SKM-1 treated with dmso at 0.1 percent for 144 hours (cell line): Measurements from ENCODE around the gene TERT.

Source experiments
- DNase-seq: peaks from one replicate; lab custom pipeline; 2025; ENCODE audit not compliant: unreplicated experiment; lab: John Stamatoyannopoulos, UW

The TERT gene

DNA sequence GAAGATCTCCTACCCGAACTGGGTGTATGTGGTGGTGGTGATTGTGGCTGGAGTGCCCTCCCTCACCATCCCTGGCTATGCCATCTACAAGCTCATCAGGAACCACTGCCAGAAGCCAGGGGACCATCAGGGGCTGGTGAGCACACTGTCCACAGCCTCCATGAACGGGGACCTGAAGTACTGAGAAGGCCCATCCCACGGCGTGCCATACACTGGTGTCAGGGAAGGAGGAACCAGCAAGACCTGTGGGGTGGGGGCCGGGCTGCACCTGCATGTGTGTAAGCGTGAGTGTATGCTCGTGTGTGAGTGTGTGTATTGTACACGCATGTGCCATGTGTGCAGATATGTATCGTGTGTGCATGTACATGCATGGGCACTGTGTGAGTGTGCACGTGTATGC lies 73.1 kb downstream of the TERT start:
- no peak for DNase-seq

DNA sequence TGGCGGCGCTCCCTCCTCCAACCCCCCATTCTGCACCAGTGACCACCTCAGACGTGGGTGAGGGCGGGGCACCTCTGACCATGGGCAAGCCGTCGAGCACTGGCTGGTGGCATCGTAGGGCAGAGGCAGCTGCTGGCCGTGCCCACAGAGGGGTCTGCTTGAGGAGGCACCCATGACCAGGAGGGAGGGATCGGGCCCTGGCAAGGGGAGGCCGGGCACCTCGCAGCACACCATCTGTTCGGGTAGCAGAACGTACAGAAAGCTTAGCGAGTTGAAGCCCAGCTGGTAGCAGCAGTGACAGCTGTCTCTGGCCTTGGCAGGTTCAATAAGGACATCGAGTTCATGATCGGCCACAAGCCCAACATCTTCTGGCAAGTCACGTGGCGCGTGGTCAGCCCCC lies 74.0 kb downstream of the TERT start:
- no peak for DNase-seq

DNA sequence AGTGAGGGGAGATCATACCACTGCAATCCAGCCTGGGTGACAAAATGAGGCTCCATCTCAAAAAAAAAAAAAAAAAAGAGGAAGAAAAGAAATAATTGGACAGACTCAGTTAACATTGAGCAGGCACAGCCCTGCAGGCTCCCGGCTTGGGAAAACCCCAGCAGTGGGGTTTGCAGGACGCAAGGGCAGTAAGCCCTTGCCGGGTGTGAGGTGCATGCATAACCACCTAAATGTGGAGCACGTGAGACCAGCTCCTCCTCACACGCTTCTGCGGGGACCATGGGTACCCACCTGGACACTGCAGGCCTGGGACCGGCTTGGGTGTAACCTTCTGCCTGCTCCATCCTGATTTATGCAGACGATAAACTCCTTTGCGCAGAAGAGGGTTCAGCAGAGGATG lies 74.5 kb downstream of the TERT start:
- no peak for DNase-seq

DNA sequence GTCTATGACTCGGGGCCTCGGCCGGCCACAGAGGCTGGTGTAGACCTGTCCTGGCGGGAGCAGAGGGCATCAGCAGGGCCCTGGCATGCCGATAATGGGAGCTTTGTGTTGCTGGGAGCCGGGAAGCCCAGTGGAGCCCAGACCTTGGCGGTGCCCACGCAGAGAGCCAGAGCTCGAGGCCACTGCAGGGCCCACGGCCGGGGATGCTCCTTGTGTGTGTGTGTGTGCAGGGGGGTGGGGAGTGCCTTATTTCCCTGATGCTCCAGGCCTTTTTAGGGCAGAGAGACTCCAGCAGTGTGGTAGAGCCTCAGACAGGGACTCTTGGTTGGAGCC lies 75.1 kb downstream of the TERT start:
- DNase-seq = no peak

DNA sequence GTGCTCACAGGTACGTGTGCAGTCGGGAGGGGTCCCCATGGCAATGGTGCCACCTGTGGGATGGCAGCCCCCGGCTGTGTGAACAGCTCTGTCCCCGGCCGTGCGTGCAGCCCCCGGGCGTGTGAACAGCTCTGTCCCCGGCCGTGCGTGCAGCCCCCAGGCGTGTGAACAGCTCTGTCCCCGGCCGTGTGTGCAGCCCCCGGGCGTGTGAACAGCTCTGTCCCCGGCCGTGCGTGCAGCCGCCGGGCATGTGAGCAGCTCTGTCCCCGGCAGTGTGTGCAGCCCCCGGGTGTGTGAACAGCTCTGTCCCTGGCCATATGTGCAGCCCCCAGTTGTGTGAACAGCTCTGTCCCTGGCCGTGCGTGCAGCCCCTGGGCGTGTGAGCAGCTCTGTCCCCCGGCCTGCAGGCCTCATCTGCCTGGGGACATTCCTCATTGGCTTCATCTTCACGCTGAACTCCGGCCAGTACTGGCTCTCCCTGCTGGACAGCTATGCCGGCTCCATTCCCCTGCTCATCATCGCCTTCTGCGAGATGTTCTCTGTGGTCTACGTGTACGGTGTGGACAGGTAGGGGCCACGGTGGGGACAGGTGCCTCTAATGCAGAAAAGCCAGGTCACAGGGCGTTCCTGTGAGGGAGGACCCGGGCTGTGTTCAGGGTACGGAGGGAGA lies 75.6 kb downstream of the TERT start:
- DNase-seq = no peak

DNA sequence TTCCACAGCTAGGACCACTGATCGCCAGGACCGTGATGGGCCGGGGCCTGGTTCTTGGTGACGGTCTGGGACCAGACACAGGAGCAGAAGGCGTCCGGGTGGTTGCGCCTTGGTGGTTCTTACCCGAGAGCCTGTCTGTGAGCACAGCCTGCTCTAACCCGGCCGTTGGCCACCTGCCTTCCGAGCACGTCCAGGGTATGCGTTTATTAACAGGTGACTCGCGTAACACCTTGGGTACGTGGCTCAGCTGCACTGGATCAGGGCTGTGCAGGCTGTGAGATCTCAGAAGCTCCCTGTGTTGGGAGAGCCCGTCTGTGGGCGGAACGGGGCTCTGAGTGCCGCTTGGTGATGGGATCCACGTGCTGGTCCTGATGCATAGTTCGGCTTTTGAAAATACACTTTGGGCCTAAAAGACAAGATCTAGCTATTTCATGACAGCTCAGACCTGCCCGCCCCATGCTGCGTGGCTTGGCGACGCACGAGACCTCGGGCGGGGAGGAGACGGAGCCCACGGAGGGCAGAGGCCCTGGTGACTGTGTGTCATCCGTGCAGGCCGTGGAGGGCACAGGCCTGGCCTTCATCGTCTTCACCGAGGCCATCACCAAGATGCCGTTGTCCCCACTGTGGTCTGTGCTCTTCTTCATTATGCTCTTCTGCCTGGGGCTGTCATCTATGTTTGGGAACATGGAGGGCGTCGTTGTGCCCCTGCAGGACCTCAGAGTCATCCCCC lies 76.4 kb downstream of the TERT start:
- DNase-seq = no peak

DNA sequence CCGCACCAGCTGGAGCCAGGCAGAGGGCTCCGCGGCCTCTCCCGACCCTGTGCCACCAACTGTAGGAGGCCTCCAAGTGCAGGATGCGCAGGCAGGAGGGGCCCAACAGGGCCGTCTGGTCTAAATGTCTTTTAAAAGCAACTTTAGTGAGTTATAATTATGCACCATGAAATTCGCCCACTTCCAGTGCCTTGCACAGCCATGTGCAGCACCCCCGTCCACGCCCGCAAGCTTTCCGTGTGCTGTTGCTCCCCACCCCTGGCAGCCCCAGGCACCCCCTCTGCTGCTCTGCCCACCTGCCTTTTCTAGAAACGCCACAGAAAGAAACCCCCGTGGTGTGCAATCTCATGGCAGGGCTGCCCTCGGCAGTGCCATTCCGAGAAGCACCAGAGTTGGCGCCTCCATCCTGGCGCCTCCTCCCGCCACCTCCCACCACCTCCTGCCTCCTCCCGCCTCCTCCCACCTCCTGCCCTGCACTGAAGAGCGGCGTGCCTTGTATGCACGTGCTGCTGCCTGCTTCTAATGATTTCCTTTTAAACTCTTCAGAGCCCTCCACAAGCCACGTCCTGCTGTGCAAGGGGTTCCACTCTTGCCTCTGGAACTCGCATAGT lies 77.2 kb downstream of the TERT start:
- DNase-seq = no peak

DNA sequence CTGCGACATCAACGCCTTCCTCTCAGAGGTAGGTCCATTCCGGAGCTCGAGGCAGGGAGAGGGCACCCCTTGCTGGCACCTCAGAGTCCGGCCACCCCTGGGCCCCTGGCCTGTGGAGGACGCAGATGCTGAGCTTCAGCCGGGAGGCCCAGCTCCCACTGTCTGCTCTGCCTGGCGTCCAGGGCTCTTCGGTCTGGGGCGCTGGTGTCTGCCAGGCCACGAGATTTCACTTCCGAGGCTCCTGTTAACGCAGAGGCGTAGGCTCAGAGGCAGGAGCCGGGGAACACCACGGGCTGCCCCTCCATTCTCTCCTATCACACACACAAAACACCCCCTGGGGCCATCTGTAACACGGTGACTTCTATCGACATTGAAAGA lies 78.0 kb downstream of the TERT start:
- DNase-seq = no peak

DNA sequence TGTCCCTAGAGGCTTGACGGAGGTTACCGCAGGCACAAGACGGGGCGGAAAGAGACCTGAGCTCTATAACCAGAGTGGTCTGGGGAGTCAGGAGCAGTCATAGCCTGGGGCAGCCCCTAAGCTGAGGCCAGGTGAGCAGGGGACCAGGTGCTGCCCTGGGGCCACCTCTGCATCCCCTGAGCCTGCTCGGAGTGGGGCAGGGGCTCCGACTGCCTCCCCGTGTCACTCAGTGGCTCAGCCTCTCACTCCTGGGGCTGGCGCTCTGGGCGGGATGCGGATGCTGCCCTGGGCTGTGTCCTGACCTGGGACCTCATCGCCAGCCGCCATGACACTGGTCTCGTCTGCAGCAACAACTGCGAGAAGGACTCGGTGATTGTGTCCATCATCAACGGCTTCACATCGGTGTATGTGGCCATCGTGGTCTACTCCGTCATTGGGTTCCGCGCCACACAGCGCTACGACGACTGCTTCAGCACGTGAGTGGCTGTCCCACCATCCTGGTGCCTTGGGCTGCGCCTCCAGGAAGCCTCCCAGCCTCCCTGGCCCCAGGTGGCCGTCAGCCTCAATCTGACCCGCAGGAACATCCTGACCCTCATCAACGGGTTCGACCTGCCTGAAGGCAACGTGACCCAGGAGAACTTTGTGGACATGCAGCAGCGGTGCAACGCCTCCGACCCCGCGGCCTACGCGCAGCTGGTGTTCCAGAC lies 78.5 kb downstream of the TERT start:
- DNase-seq = no peak

DNA sequence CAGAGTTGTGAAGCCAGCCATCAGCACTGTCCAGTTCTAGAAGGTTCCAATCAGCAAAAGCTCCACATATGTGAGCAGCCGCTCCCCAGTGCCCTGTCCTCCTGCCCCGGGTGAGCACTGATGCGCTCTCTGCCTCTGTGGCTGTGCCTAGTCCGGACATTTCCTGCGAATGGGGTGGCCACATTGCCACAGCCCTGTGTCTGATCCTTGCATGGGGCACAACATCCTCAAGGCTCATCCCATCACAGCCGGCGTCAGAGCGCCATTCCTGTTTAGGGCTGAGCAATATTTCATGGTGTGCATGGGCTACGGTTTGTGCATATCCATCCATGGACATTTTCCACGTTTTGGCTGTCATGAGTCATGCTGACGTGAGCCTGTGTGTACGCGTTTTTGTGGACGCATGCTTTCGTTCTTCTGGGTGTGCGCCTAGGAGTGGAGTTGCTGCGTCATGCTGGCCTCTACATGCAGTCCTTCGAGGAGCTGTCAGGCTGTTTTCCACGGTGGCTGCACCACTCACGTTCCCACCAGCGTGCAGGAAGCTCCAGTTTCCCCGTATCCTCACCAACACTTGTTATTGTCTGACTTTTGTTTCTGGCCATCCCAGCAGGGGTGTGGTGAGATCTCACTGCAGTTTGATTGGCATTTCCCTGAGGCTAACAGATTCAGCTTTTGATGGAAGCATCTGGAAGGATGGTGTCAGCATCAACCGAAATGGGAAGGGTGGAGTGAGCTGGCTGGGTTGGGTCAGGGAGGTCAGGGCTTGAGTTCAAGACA lies 79.4 kb downstream of the TERT start:
- DNase-seq = no peak

DNA sequence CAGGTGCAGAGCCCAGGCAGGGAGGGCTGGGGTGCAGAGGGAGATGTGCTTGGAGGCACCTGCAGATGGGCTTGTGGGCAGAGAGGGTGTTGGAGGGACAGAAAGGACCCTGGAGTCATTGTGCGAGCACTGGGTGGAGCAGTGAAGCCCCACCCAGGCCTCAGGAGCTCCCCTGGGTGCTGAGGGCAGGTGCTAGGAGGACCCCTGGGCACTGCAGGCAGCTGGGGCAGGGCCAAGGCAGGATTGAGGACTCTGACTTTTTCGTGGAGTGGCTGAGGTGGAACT lies 80.0 kb downstream of the TERT start:
- no peak for DNase-seq

DNA sequence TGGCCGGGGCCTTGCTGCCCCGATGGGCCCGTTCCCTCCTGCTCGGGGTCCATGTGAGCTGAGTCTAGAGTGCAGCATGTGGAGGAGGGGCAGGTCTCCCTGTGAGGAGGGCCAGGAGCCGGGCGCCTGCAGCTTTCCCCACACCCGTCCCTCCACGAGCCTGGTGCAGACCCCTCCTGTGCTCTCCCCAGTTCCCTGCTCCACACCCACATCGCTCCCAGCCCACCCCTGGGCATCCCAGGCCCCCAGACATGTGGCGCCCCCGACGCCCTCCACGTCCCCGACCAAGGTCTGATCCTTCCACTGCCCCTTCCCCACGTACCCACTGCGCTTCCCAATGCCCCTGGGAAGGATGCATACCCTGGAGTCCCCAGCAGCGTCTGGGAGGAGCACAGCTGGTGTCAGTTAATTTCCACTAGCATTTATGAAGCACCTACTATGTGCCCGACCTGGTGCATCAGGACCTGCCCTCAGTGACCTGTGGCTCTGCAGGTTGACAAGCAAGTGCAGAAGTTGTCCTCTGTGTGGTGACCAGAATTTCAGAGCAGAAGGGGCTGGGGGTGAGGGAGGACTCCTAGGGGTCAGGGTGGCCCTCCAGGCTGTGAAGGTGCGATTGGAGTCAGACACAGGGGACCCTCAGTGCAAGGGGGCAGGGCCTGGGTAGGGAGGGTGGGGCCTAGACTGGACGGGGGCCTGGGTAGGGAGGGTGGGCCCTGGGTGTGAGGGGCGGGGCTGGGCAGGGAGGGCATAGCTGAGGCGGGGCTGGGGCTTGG lies 80.5 kb downstream of the TERT start:
- no peak for DNase-seq

DNA sequence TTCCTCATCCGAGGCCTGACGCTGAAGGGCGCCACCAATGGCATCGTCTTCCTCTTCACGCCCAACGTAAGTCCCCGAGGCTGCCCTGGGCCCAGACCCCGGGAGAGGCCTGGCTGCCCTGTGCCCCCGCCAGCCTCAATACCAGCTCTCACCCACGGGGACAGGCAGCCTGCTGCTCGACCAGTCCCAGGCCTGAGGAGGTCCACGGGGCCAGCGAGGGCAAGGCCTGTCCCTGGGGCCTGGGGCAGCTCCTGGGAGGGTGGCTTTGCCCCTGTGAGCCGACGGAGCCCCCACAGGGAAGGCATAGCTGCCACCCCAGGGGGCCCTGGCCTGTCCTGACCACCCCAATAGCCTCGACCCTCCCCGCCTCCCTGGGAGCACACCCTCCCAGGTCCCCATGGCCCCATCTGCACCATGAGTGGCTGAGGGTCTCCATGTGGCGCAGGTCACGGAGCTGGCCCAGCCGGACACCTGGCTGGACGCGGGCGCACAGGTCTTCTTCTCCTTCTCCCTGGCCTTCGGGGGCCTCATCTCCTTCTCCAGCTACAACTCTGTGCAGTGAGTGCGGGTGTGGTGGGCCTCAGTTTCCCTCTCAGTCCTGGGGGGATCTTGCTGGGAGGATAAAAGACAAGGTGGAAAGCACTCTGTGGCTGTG lies 81.2 kb downstream of the TERT start:
- DNase-seq = no peak

DNA sequence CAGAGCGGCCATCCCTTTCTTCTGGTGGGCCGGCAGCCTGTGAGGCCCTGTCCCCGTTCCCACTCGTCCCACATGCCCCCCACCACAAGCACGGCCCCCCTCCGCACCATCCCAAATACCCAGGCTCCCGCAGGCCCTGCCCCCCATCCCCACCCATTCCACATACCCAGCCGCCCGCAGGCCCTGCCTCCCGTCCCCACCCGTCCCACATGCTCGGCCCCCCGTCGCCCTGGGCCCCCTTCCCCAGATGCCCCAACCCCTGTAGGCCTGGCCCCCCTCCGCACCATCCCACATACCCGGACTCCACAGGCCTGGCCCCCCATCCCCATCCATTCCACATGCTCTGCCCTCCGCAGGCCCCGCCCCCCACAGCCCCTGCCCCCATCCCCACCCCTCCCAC lies 82.0 kb downstream of the TERT start:
- DNase-seq = no peak

DNA sequence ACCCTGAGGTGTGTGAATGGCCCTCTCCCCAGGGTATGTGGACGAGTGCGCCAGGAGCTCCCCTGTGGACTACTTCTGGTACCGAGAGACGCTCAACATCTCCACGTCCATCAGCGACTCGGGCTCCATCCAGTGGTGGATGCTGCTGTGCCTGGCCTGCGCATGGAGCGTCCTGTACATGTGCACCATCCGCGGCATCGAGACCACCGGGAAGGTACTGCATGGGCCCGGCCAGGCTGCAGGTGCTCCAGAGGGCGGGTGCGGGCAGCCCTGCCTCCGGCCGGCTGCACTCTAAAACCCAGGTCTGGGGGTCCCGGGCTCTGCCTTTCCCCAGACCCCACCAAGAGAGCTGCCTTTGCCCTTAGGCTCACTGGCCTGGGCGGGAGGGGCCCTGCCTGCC lies 82.6 kb downstream of the TERT start:
- DNase-seq = no peak

DNA sequence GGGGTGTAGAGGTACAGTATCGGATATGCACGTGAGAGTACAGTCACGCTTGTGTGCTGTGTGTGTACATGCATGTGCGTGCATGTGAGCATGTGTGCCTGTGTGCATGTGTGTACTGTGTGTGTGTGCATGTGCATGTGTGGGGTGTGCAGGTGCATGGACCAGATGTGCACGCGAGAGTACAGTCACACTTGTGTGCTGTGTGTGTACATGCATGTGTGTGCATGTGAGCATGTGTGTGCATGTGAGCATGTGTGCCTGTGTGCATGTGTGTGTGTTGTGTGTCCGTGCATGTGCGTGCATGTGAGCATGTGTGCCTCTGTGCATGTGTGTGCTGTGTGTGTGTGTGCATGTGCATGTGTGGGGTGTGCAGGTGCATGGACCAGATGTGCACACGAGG lies 83.2 kb downstream of the TERT start:
- DNase-seq = no peak

DNA sequence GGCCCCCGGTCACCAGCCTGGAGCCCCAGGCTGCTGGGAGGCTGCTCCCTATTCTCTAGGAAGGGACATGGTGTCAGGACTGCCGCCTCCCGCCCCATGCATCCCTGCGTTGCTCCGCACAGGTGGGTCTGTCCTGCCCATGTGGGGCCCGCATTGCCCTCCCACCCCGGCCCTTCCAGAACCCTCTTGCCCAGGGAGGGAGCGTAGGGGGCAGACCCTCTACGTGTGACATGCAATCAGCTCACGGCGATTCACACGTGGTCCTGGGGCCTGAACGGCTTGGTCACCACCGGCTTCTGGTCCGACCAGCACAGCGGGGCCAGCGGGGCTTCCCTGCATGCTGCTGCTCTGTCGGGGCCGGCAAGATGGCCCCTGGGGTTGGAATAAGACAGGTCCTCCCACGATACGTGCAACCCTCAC lies 84.0 kb downstream of the TERT start:
- no peak for DNase-seq

DNA sequence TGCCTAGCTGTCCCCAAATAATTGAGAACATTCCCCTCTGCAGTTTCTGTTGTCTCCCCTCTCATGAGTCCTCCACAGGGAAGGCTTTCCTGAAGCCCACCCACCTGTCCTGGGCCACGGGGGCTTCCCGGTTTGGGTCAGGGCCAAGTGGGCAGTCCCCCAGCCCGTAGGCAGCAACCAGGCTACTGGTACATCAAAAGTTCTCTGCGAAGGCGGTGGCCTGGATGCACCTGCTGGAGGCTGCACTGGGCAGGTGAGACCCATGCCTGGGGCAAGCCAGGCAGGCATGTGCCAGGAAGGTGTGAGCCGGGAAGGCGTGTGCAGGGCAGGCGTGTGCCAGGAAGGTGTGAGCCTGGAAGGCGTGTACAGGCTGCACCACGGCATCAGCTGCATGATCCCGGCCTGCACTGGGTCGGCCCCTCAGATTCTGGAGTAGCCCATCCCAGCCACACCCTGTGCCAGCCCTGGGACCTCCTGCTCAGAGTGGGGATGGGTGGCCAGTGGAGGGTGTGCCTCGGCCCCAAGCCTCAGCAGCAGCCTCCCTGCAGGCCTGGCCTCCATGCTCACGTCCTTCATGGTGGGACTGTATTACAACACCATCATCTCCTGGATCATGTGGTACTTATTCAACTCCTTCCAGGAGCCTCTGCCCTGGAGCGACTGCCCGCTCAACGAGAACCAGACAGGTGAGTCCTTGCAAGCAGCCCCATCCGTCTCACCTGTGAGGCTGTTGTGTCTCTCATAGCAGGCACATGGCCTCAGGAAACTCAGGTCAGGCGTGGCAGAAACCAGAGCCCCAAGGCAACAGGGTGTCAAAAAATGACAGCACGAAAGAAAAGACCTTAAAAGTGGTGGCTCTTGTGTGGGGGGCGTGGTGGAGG lies 84.7 kb downstream of the TERT start:
- no peak for DNase-seq

DNA sequence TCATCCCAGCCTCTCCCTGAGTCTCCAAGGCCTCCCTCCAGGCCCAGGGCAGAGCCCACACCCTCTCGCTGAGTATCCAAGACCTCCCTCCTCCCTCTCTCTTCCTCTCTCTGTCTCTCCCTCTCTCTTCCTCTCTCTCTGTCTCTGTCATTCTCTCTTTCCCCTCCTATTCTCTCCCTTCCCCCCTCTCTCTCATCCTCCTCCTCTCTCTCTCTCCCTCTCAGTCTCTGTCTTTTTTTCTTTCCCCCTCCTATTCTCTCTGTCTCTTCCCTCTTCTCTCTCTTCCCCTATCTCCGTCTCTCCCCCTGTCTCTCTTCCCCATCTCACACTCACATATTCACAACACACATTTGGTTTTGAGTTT lies 85.4 kb downstream of the TERT start:
- DNase-seq = no peak
